ENCODE measurements around the gene OLIG1. TPM values are rescaled to one million over a fixed set of nuclear protein-coding genes. Genes with fewer than 3 reads are reported as not detected.

OLIG1 gene
- total RNA-seq, 2 donors from 2014 or later, result not detected

GRCh38 chr21:33047231-33047630 is 22.7 kb upstream of the OLIG1 start:
- Histone ChIP-seq H3K27ac (no peak overlapping the region), H3K4me3 (no peak overlapping the region), H3K36me3 (no peaks in the 10 kb centered on the region), H3K4me1 (no peaks in the 10 kb centered on the region), H3K27me3 (peaks cover 4% of the 10 kb centered on the region), H3K9me3 (no peaks in the 10 kb centered on the region), H3K9ac (ENCODE audit: low read depth in 2 of 2, low read length in 2 of 2) (no peak overlapping the region)
- intact Hi-C loops (cut with DNase I), result no loop called here
- no peak for TF ChIP-seq CTCF (IDR thresholded peaks at IDR 0.05)
- DNase-seq, result no peak

DNA sequence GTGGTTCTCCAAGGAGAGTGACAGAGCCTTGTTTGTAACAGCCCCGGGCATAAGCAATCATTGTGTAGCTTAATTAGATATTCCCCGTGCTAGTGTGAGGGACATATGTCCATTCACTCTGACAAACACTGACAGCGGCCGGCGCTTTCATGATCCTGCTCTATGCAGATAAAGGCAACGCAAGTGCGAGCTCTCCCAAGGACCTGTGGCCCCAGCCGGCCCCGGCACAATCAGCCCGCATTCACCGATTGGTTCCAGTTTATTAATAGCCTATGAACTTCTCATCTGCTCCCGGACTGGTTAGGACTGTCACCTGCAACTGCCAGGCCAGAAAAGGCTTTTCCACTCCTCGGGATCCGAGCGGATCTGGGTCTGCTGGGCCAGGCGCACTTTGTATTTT is 18.0 kb upstream of the OLIG1 start:
- DNase-seq, result no peak

GRCh38 chr21:33053951-33054350 is 16.0 kb upstream of the OLIG1 start:
- H3K9me3 ChIP-seq, result no peaks in the 10 kb centered on the region
- intact Hi-C loops (cut with DNase I), result no loop called here
- no peak for TF ChIP-seq CTCF (IDR thresholded peaks at IDR 0.05)
- peaks cover 4% of the 10 kb centered on the region for H3K27me3 ChIP-seq
- H3K27ac ChIP-seq, result no peak overlapping the region
- no peak overlapping the region for H3K9ac ChIP-seq (ENCODE audit: low read depth in 2 of 2, low read length in 2 of 2)
- H3K4me3 ChIP-seq, result no peak overlapping the region
- H3K36me3 ChIP-seq, result no peaks in the 10 kb centered on the region
- no peaks in the 10 kb centered on the region for H3K4me1 ChIP-seq
- no peak for DNase-seq

More for the DNA sequence above, 18.0 kb upstream of the OLIG1 start:
- no peak for TF ChIP-seq CTCF (IDR thresholded peaks at IDR 0.05)
- Histone ChIP-seq H3K27me3 (peaks cover 4% of the 10 kb centered on the region), H3K9me3 (no peaks in the 10 kb centered on the region), H3K9ac (ENCODE audit: low read depth in 2 of 2, low read length in 2 of 2) (no peak overlapping the region), H3K4me3 (no peak overlapping the region), H3K27ac (no peak overlapping the region), H3K4me1 (no peaks in the 10 kb centered on the region), H3K36me3 (no peaks in the 10 kb centered on the region)
- intact Hi-C loops (cut with DNase I), result no loop called here

GRCh38 chr21:33055991-33056390 is 13.9 kb upstream of the OLIG1 start:
- H3K9me3 ChIP-seq, result no peaks in the 10 kb centered on the region
- H3K4me3 ChIP-seq, result no peak overlapping the region
- H3K36me3 ChIP-seq, result no peaks in the 10 kb centered on the region
- H3K27ac ChIP-seq, result no peak overlapping the region
- peaks cover 4% of the 10 kb centered on the region for H3K27me3 ChIP-seq
- TF ChIP-seq CTCF (IDR thresholded peaks at IDR 0.05), result no peak
- no peak overlapping the region for H3K9ac ChIP-seq (ENCODE audit: low read depth in 2 of 2, low read length in 2 of 2)
- DNase-seq, result no peak
- intact Hi-C loops (cut with DNase I), result no loop called here
- no peaks in the 10 kb centered on the region for H3K4me1 ChIP-seq

DNA sequence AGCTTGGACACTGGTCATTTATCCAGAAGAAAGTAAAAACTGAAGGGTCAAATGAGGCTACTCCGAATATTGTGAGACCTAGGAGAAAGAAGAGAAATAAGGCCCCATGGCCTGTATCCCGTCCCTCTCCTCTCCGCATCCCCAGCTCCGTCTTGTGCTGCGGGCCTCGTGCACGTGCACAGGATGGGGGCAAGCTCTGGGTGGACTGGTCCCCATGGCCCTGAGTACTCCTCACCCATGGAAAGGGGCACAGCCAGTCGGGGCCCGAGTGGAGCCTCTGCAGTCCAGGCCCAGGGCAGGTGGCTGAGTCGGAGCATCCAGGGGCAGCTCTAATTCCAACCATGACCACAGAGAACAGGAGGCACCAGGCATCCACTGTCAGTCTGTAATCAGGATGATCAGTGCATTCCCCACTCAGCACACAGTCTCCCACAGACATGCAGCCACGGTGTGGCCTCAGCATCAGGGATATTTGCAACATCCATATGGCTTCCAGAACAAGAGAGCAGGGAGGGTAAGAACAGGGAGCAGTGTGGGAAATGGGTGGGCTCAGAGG is 12.5 kb upstream of the OLIG1 start:
- H3K9ac ChIP-seq (ENCODE audit: low read depth in 2 of 2, low read length in 2 of 2), result no peak overlapping the region
- H3K27me3 ChIP-seq, result no peaks in the 10 kb centered on the region
- no peak overlapping the region for H3K27ac ChIP-seq
- intact Hi-C loops (cut with DNase I), result no loop called here
- no peak for DNase-seq
- H3K4me1 ChIP-seq, result no peaks in the 10 kb centered on the region
- no peak overlapping the region for H3K4me3 ChIP-seq
- TF ChIP-seq CTCF (IDR thresholded peaks at IDR 0.05), result no peak
- H3K9me3 ChIP-seq, result no peaks in the 10 kb centered on the region
- H3K36me3 ChIP-seq, result no peaks in the 10 kb centered on the region

Measured in colonic mucosa (tissue), 4 donors.